Thoracic aorta (tissue), 2 donors: Measurements from ENCODE around the gene ABHD14A. TPM values are rescaled to one million over a fixed set of nuclear protein-coding genes. Genes with fewer than 3 reads are reported as not detected.

Experiments
- ATAC-seq: fragments of 150-250 bp; one replicate; pipeline ENCODE4 v1.8.0; 2017; ENCODE audit warnings: low read depth; ENCODE audit not compliant: insufficient number of reproducible peaks, low FRiP score
- DNase-seq: peaks from one replicate; pipeline ENCODE4 v3.0.0-alpha.2; 2020; ENCODE audit warnings: low spot score
- H3K27ac ChIP-seq, 2 donors: fragments of 200-600 bp; sonication (generic); 1 replicate in 1 of 2; 2 replicates in 1 of 2; pipeline ENCODE4 v1.5.1; 2016; ENCODE audit warnings: mild to moderate bottlenecking in 2 of 2, moderate library complexity in 2 of 2
- H3K27me3 ChIP-seq: fragments of 200-600 bp; sonication (generic); replicated peaks from 2 replicates; pipeline ENCODE4 v1.6.0; 2016; ENCODE audit warnings: mild to moderate bottlenecking; ENCODE audit not compliant: insufficient read depth
- H3K36me3 ChIP-seq: fragments of 200-600 bp; sonication (generic); one replicate; pipeline ENCODE4 v1.5.1; 2016
- H3K4me1 ChIP-seq, 2 donors: fragments of 200-600 bp; sonication (generic); 1 replicate in 1 of 2; 2 replicates in 1 of 2; pipeline versions ENCODE4 v1.5.1 to v1.6.0; 2016; ENCODE audit warnings: low read depth in 2 of 2, mild to moderate bottlenecking in 1 of 2; ENCODE audit not compliant: control insufficient read depth in 1 of 2
- H3K4me3 ChIP-seq: fragments of 200-600 bp; sonication (generic); 2 replicates; pipeline ENCODE4 v1.5.1; 2016; ENCODE audit warnings: mild to moderate bottlenecking
- H3K9me3 ChIP-seq: fragments of 200-600 bp; sonication (generic); 2 replicates; pipeline ENCODE4 v1.5.1; 2016
- total RNA-seq, 2 donors: library from RNA; depleted of rRNA; stranded (reverse); fragments of >200 nt; gene quantifications; one replicate each; pipeline versions ENCODE4 v1.1.0 to v1.2.3, GENCODE V29; 2016
- TF ChIP-seq, protein P1 (sequence below): fragments of 200-600 bp; sonication (generic); IDR thresholded peaks from one replicate; pipeline ENCODE4 v1.5.1; 2019; ENCODE audit warnings: antibody characterized with exemption

Gene ABHD14A
- total RNA-seq, 2 donors from 2014 or later = 9.7 to 24.0 TPM

DNA sequence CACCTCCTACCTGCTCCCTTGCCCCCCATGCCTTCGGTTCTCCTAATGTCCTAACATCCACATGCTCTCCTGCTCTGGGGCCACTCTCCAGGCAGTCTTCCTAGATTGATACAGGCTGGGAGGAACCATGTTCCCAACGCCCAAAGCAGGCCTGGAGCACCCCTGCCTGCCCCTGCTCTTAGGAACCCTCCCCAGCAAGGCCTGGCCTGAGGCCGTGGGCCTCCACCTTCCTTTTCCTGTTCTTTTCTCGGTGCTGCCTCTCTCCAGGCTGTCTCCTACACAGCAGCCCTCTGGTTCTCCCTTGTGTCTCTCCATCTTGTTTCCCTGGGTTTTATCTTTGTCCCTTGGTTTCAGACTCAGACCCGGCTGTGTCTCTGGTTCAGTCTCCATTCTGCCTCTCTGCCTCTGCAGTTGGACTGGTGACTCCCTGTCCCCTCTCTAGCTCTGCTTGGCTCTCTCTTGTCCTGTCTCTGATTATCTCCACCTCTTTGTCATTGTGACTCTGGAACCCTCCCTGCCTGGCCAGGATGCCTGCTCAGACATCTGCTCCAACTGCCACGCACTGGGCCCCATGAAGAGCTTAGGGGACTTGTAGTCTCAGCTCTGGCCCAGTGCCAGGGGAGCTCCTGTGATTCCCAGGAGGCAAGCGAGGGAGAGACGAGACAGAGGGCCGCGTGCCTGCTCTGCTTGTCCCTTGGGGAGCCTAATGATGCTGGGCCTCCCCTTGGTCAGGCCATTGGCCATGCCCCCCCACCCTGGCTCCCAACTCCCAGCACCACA is 46.8 kb downstream of the ABHD14A start:
- H3K36me3 ChIP-seq = no peaks in the 10 kb centered on the region
- DNase-seq = no peak
- H3K4me1 ChIP-seq = peaks cover 52 to 98% of the 10 kb centered on the region in 2 donors
- H3K27me3 ChIP-seq = no peaks in the 10 kb centered on the region
- H3K9me3 ChIP-seq = no peaks in the 10 kb centered on the region
- H3K4me3 ChIP-seq = no peak overlapping the region
- H3K27ac ChIP-seq = peak overlapping the region; percentile 92 to 95
- TF ChIP-seq, protein P1, sequence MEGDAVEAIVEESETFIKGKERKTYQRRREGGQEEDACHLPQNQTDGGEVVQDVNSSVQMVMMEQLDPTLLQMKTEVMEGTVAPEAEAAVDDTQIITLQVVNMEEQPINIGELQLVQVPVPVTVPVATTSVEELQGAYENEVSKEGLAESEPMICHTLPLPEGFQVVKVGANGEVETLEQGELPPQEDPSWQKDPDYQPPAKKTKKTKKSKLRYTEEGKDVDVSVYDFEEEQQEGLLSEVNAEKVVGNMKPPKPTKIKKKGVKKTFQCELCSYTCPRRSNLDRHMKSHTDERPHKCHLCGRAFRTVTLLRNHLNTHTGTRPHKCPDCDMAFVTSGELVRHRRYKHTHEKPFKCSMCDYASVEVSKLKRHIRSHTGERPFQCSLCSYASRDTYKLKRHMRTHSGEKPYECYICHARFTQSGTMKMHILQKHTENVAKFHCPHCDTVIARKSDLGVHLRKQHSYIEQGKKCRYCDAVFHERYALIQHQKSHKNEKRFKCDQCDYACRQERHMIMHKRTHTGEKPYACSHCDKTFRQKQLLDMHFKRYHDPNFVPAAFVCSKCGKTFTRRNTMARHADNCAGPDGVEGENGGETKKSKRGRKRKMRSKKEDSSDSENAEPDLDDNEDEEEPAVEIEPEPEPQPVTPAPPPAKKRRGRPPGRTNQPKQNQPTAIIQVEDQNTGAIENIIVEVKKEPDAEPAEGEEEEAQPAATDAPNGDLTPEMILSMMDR = no peak
- ATAC-seq = no peak

DNA sequence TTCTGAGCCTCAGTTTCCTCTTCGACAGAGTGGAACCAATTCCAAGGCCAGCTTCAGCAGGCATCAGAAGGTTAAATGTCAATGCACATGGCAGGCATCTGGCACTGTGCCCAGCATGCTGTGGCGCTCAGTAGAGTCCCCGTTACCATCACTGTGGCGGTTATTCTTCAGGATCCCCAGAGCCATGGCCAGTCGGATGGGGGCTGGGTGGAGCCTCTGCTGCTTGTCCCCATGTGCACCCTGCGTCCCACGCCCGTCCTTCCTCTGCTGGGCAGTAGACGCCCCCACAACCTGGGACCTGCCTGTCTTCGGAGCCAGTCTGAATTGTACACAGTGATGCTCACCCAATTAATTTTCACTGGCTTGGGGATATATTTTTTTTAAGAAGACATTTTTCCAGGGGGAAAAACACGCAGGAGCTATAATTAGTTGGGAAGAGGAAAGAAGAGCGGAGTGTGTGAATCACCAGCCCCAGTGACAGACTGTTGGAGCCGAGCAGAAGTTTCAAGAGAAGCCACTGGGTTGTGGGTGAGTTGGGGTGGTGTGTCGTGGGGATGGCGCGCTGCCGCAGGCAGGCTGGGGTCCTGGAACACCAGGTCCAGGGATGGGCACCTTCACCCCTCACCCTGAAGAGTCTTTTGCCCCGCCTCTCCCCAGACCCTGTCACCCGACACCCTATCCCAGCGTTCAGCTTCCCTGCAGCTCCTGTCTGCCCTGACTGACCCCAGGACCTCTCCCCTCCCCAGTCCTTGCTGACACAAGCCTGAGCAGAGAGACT is 47.6 kb downstream of the ABHD14A start:
- TF ChIP-seq, protein P1 = peak; percentile 8

DNA sequence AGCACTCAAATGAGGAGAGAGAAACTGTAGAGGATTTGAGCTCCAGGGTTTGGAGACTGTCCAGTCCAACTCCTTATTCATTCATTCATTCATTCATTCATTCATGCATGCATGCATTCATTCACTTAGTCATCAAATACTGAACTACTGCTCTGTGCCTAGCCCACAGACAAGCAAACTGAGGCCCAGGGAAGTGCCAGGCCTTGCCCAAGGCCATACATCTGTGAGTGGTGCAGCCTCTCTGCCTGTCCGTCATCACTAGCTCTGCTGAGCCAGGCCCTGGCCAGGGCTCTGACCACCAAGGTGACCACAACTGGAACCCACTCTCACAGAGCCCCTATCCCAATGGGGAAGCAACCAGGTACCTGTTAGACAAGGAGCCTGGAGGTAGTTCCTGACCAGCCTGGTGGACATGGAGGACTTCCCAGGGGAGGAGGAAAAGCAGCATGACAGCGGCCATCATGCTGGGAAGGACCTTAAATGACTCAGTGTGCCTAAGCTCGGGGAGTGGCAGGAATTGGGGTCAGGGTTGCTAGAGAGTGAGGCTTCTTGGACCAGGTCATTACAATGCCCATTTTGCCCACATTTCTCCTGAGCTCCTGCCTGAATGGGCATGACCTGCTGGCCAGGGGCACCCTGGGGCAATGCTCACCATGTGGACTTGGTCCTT is 48.4 kb downstream of the ABHD14A start:
- ATAC-seq = no peak
- DNase-seq = no peak
- peak overlapping the region; percentile 44 for H3K4me3 ChIP-seq
- TF ChIP-seq, protein P1 = no peak
- peak overlapping the region; percentile 92 to 95 for H3K27ac ChIP-seq
- peaks cover 52 to 82% of the 10 kb centered on the region in 2 donors for H3K4me1 ChIP-seq
- no peaks in the 10 kb centered on the region for H3K27me3 ChIP-seq
- no peaks in the 10 kb centered on the region for H3K36me3 ChIP-seq
- H3K9me3 ChIP-seq = no peaks in the 10 kb centered on the region

More for the DNA sequence above, 47.6 kb downstream of the ABHD14A start:
- Histone ChIP-seq H3K9me3 (no peaks in the 10 kb centered on the region), H3K36me3 (no peaks in the 10 kb centered on the region), H3K4me1 (peaks cover 52 to 90% of the 10 kb centered on the region in 2 donors), H3K4me3 (peak overlapping the region; percentile 44), H3K27me3 (no peaks in the 10 kb centered on the region), H3K27ac (peak overlapping the region; percentile 92 to 95)
- ATAC-seq (peak; percentile 25), DNase-seq (peak; percentile 25)

DNA sequence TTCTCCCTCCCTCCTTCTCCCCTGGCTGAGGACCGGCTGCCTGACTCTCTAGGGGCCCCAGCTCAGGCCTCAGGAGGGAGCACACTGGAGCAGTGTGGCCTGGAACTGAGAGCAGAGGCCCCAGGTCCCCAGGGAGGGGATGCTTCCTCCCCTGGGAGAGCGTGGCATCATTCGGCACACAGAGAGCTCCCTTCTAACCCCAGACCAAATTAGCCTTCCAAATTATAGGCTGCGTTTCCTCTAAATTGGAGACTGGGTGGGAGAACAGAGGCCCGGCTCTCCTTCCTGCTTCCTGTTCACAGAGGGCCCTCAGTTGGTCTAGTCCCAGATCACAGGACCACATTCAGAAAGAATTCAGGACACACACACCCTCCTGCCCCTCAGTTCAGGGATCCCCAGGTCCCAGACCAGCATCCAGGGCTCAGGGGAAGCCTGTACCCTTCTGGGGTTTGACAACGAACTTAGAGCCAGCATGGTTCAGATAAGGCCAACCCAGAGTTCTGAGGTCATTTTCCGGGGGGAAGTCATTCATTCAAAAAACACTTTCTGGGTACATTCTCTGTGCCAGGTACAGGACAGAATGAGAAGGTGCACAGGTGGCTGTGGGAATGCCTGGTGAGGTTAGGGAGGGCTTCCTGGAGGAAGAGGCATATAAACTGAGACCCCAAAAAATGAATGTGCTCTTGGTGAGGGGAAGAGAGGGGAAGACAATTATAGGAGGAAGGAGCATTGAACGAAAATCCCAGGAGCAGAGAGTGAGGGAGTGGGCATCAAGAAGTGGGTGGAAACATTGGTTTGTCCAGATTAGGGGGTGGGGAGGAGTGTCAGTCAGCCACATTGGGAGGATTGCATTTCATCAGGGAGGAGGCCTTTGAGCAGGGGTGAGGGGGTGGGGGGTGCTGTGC is 49.2 kb downstream of the ABHD14A start:
- DNase-seq (no peak), ATAC-seq (no peak)
- Histone ChIP-seq H3K36me3 (no peaks in the 10 kb centered on the region), H3K4me1 (peaks cover 44 to 74% of the 10 kb centered on the region in 2 donors), H3K4me3 (peak overlapping the region; percentile 44), H3K27ac (peak overlapping the region; percentile 92 to 95), H3K9me3 (no peaks in the 10 kb centered on the region), H3K27me3 (no peaks in the 10 kb centered on the region)
- TF ChIP-seq, protein P1 = no peak
